Left colon (tissue), 2 donors: Measurements from ENCODE around the gene ZNF205. TPM values are rescaled to one million over a fixed set of nuclear protein-coding genes. Genes with fewer than 3 reads are reported as not detected.
"Not testable (repeated sequence)": the region's sequence is repeated elsewhere in the genome, so short reads cannot be mapped to it uniquely, and the experiment has no call there.

Source experiments
- ATAC-seq: fragments of 200-7000 bp; cut with Tn5 transposase; one replicate; pipeline ENCODE4 v1.9.1; 2020; ENCODE audit warnings: mild to moderate bottlenecking, moderate library complexity
- DNase-seq, 2 donors: peaks; one replicate each; pipeline ENCODE4 v3.0.0-alpha.2; 2020
- intact Hi-C, 2 donors: fragments of 100-400 bp; cut with DNase I in 1 of 2; cut with micrococcal nuclease in 1 of 2; formaldehyde crosslinking; loops; one replicate each; pipeline versions ENCODE4 v1.11.2 to v1.14.0; 2022; cut with DNase I, micrococcal nuclease
- total RNA-seq, 2 donors: library from RNA; stranded (reverse); fragmentation: NEBNext Ultra II Directional; extraction: Animal tissue kit (Norgen Biotek cat#: 25700); gene quantifications; one replicate each; pipeline ENCODE4 v1.2.1, GENCODE V29; 2021
- donor health status: DM: no; HTN: no; CAD: no.
- donor health status: DM: yes; HTN: yes; CAD: no.

The ZNF205 gene
- total RNA-seq, 2 donors from 2014 or later, result 8.2 to 9.6 TPM

GRCh38 chr16:3155972-3156371, 43.6 kb downstream of the ZNF205 start:
- ATAC-seq (no peak), DNase-seq (no peak)
- intact Hi-C loops, result no loop called here

- peak; percentile 62 to 65 for DNase-seq
- intact Hi-C loops, result no loop called here
- peak; percentile 30 for ATAC-seq
These were observed 45.0 kb downstream of the ZNF205 start for GRCh38 chr16:3157229-3158025.

GRCh38 chr16:3158026-3158509, 45.7 kb downstream of the ZNF205 start:
- ATAC-seq, result peak; percentile 26
- intact Hi-C loops, result no loop called here
- no peak for DNase-seq

GRCh38 chr16:3158510-3159314, 46.3 kb downstream of the ZNF205 start:
- intact Hi-C loops, result no loop called here
- ATAC-seq (peak; percentile 84), DNase-seq (peak; percentile 90 to 95)

GRCh38 chr16:3161235-3162018, 49.0 kb downstream of the ZNF205 start:
- ATAC-seq (peak; percentile 21), DNase-seq (peak; percentile 44 to 67)
- intact Hi-C loops, result no loop called here

GRCh38 chr16:3164121-3164991, 52.0 kb downstream of the ZNF205 start:
- no peak for ATAC-seq
- no peak for DNase-seq
- intact Hi-C loops, result no loop called here

GRCh38 chr16:3165111-3165822, 52.9 kb downstream of the ZNF205 start:
- intact Hi-C loops, result no loop called here
- DNase-seq (no peak), ATAC-seq (peak; percentile 3)

- ATAC-seq (no peak), DNase-seq (no peak)
- intact Hi-C loops, result no loop called here
These were observed 54.1 kb downstream of the ZNF205 start for GRCh38 chr16:3166505-3166886.

- ATAC-seq, DNase-seq, intact Hi-C loops: not testable (repeated sequence)
These were observed 56.3 kb downstream of the ZNF205 start for GRCh38 chr16:3168729-3169128.

Other genes starting within 250 kb of the ZNF205 start
- 10 to 100 TPM; 20.7 to 30.8 TPM for gene FLYWCH2, start 229.4 kb upstream of the ZNF205 start, total RNA-seq
- 10 to 100 TPM; 23.0 to 27.3 TPM for gene FLYWCH1, start 200.7 kb upstream of the ZNF205 start, total RNA-seq
- 1 to 10 TPM in 1 of 2 donors, under 1 TPM in 1; 0.89 to 1.1 TPM for gene KREMEN2, start 148.3 kb upstream of the ZNF205 start, total RNA-seq
- gene PAQR4, start 143.2 kb upstream of the ZNF205 start, total RNA-seq, result 10 to 100 TPM in 1 of 2 donors, 1 to 10 TPM in 1; 8.7 to 12.7 TPM
- 10 to 100 TPM in 1 of 2 donors, 1 to 10 TPM in 1; 4.4 to 12.6 TPM for gene PKMYT1, start 132.1 kb upstream of the ZNF205 start, total RNA-seq
- gene CLDN9, start 99.7 kb upstream of the ZNF205 start, total RNA-seq, result under 1 TPM; 0.40 to 0.42 TPM
- gene CLDN6, start 94.4 kb upstream of the ZNF205 start, total RNA-seq, result not detected
- 10 to 100 TPM; 10.5 to 19.3 TPM for gene TNFRSF12A, start 92.2 kb upstream of the ZNF205 start, total RNA-seq
- gene HCFC1R1, start 88.6 kb upstream of the ZNF205 start, total RNA-seq, result 10 to 100 TPM; 26.6 to 31.4 TPM
- 10 to 100 TPM; 18.8 to 19.3 TPM for gene THOC6, start 88.6 kb upstream of the ZNF205 start, total RNA-seq
- 100 to 1,000 TPM in 1 of 2 donors, 10 to 100 TPM in 1; 91.8 to 107 TPM for gene BICDL2, start 75.6 kb upstream of the ZNF205 start, total RNA-seq
- gene MMP25, start 66.0 kb upstream of the ZNF205 start, total RNA-seq, result 1 to 10 TPM in 1 of 2 donors, under 1 TPM in 1; 0.70 to 1.1 TPM
- gene IL32, start 46.9 kb upstream of the ZNF205 start, total RNA-seq, result 100 to 1,000 TPM; 265 to 865 TPM
- not detected for gene ZSCAN10, start 13.3 kb upstream of the ZNF205 start, total RNA-seq
- gene ZNF213, start 22.4 kb downstream of the ZNF205 start, total RNA-seq, result 10 to 100 TPM; 12.3 to 13.8 TPM
- not detected for gene OR1F1, start 75.6 kb downstream of the ZNF205 start, total RNA-seq
- 1 to 10 TPM; 6.0 to 6.1 TPM for gene ZNF200, start 122.6 kb downstream of the ZNF205 start, total RNA-seq
- under 1 TPM; 0.37 to 0.67 TPM for gene MEFV, start 144.0 kb downstream of the ZNF205 start, total RNA-seq
- 10 to 100 TPM; 21.2 to 24.3 TPM for gene ZNF263, start 170.9 kb downstream of the ZNF205 start, total RNA-seq
- gene TIGD7, start 192.8 kb downstream of the ZNF205 start, total RNA-seq, result 1 to 10 TPM; 1.8 to 2.1 TPM
- gene ZNF75A, start 192.9 kb downstream of the ZNF205 start, total RNA-seq, result 10 to 100 TPM; 17.9 to 24.1 TPM
- not detected for gene OR2C1, start 243.3 kb downstream of the ZNF205 start, total RNA-seq